Mammary epithelial cell (primary cell): ENCODE results near the gene NKX1-2.

Experiments
- CTCF ChIP-seq, 2 donors: IDR thresholded peaks in 1 of 2; conservative IDR thresholded peaks in 1 of 2; 2 replicates each; pipeline ENCODE4 v1.5.1; 2011 to 2012; ENCODE audit warnings: inconsistent platforms in 2 of 2, low read length in 2 of 2, mild to moderate bottlenecking in 2 of 2, control low read depth in 1 of 2, low read depth in 1 of 2; ENCODE audit not compliant: insufficient read depth in 1 of 2; ENCODE audit errors: extremely low read depth in 1 of 2
- EZH2 ChIP-seq: IDR thresholded peaks from 2 replicates; pipeline ENCODE4 v1.6.1; 2012; ENCODE audit warnings: low read length, inconsistent platforms, borderline replicate concordance

GRCh38 chr10:124450012-124450782 is at the start of gene NKX1-2:
- no peak for TF ChIP-seq CTCF (conservative IDR thresholded peaks at IDR 0.05 in 1 of 2, IDR thresholded peaks at IDR 0.05 in 1 of 2; ENCODE audit: extremely low read depth in 1 of 2, insufficient read depth in 1 of 2, low read depth in 1 of 2, low read length in 2 of 2)
- no peak for TF ChIP-seq EZH2
